Measurements from ENCODE around the gene SYT7. TPM values are rescaled to one million over a fixed set of nuclear protein-coding genes. Genes with fewer than 3 reads are reported as not detected.

Gene SYT7
- total RNA-seq, 2 experiments from 2014 or later: not detected

DNA sequence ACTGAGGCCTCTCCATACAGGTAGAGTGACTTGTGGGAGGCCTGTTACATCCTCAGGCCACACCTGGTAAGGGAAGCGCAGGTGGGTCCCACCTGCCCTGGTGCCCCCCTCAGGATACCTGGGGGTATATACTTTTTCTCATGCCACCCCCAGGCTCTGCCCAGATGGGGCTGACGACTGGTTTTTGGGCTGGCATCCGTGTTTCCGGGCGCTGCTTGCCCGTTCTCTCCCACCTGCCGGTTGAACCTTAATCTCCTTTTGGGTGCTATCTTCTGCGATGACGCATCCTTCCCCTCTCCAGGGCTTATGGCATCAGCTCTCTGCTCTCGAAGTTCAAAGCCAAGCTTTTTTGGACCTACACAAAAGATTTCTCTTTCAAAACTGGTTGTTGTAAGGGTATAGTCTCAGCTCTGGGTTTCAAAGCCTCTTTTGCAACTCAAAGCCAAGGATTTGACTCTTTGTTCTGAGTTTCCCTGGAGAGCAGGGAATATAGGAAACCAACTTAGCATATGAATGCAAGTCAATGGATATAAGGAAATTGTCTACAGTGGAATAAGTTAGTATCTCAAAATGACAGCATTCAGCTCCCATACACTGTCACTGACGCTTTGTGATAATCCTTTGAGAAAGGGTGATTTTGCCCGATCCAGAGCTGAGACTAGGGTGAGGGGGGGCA is 80.9 kb downstream of the SYT7 start:
- ChIA-PET POLR2A (no interaction called here), CTCF (interaction anchor here (0.7 to 1.7 kb wide), 2 partner anchors 17 to 22 kb away, joined by 3 to 11 read pairs; no protein-coding TSS in a partner anchor)
- intact Hi-C loops (cut with micrococcal nuclease): no loop called here
- Mint-ChIP-seq H3K9me3 (no peaks in the 10 kb centered on the region), H3K4me1 (ENCODE audit: low read depth) (no peaks in the 10 kb centered on the region), H3K36me3 (no peaks in the 10 kb centered on the region), H3K27ac (no peak overlapping the region), H3K4me3 (no peak overlapping the region), H3K27me3 (peaks cover 1% of the 10 kb centered on the region)
- no peak for DNase-seq

GRCh38 chr11:61498767-61499341 is 82.0 kb downstream of the SYT7 start:
- intact Hi-C loops (cut with micrococcal nuclease): no loop called here
- Mint-ChIP-seq H3K4me1 (ENCODE audit: low read depth) (no peaks in the 10 kb centered on the region), H3K9me3 (no peaks in the 10 kb centered on the region), H3K27ac (no peak overlapping the region), H3K27me3 (peaks cover 1% of the 10 kb centered on the region), H3K36me3 (no peaks in the 10 kb centered on the region), H3K4me3 (no peak overlapping the region)
- CTCF ChIA-PET: no interaction called here
- POLR2A ChIA-PET: no interaction called here
- DNase-seq: no peak

DNA sequence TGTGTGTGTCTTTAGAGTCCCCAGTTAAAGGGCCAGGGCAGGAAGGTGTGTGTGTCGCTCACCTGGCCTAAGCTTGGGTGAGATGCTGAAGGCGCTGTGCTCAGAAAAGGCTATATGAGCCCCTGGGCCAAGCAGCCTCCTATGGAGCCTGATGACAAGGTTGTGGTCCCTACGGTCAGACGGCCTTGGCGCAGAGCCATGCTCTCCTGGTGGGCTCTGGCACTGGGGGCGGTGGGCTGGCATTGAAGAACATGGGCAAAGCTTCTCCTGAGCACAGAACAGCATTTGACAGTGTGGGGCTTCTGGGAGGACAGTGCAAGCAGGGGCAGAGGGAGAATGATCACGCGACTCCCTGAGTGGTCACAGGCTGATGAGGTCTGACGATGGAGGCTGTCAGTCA is 83.0 kb downstream of the SYT7 start:
- intact Hi-C loops (cut with micrococcal nuclease): no loop called here
- no peak overlapping the region for H3K4me3 Mint-ChIP-seq
- no peak overlapping the region for H3K27ac Mint-ChIP-seq
- no peaks in the 10 kb centered on the region for H3K4me1 Mint-ChIP-seq (ENCODE audit: low read depth)
- H3K36me3 Mint-ChIP-seq: no peaks in the 10 kb centered on the region
- POLR2A ChIA-PET: no interaction called here
- H3K27me3 Mint-ChIP-seq: peaks cover 1% of the 10 kb centered on the region
- CTCF ChIA-PET: no interaction called here
- no peak for DNase-seq
- no peaks in the 10 kb centered on the region for H3K9me3 Mint-ChIP-seq

- CTCF ChIA-PET: no interaction called here
- H3K9me3 Mint-ChIP-seq: no peaks in the 10 kb centered on the region
- intact Hi-C loops (cut with micrococcal nuclease): no loop called here
- no peak for DNase-seq
- peaks cover 1% of the 10 kb centered on the region for H3K27me3 Mint-ChIP-seq
- H3K4me3 Mint-ChIP-seq: no peak overlapping the region
- H3K27ac Mint-ChIP-seq: no peak overlapping the region
- H3K36me3 Mint-ChIP-seq: no peaks in the 10 kb centered on the region
- no peaks in the 10 kb centered on the region for H3K4me1 Mint-ChIP-seq (ENCODE audit: low read depth)
- POLR2A ChIA-PET: no interaction called here
Measured at GRCh38 chr11:61497473-61497872, 83.4 kb downstream of the SYT7 start.

- no peaks in the 10 kb centered on the region for H3K9me3 Mint-ChIP-seq
- no peak for DNase-seq
- CTCF ChIA-PET: no interaction called here
- intact Hi-C loops (cut with micrococcal nuclease): no loop called here
- H3K4me1 Mint-ChIP-seq (ENCODE audit: low read depth): no peaks in the 10 kb centered on the region
- H3K36me3 Mint-ChIP-seq: no peaks in the 10 kb centered on the region
- H3K27me3 Mint-ChIP-seq: peaks cover 1% of the 10 kb centered on the region
- no peak overlapping the region for H3K4me3 Mint-ChIP-seq
- no peak overlapping the region for H3K27ac Mint-ChIP-seq
- POLR2A ChIA-PET: no interaction called here
Measured at GRCh38 chr11:61496602-61497400, 84.1 kb downstream of the SYT7 start.

GRCh38 chr11:61495801-61496601 is 84.9 kb downstream of the SYT7 start:
- Mint-ChIP-seq H3K36me3 (no peaks in the 10 kb centered on the region), H3K27me3 (no peaks in the 10 kb centered on the region), H3K4me1 (ENCODE audit: low read depth) (no peaks in the 10 kb centered on the region), H3K27ac (no peak overlapping the region), H3K4me3 (no peak overlapping the region), H3K9me3 (no peaks in the 10 kb centered on the region)
- intact Hi-C loops (cut with micrococcal nuclease): no loop called here
- no peak for DNase-seq
- POLR2A ChIA-PET: no interaction called here
- CTCF ChIA-PET: no interaction called here

DNA sequence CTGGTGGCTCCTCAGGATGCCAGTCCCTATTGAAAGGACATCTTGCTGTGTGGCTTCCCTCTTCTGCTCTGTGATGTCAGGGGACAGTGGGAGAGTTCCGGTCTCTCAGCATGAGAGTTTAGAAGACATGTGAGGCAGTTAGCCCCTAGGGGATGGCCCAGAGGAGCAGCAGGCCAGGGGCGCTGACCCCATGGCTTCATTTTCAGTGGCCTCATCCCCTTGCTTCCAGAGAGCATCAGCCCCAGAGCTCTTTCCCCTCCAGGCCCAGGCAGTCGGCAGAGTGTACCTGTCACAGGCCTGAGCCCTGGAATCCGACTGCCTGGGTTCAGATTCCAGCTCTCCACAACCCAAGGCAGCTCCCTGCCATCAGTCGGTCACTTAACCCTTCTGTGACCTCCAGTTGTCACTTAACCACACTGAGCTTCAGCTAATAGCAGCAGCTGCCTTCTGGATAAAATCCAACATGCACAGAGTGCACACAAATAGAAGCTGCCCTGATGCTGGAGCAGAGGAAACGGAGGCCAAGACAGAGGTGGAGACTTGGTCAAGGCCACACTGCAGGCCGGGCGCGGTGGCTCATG is 86.4 kb downstream of the SYT7 start:
- CTCF ChIA-PET: interaction anchor here (0.9 to 1.2 kb wide), 3 partner anchors 12 to 23 kb away, joined by 3 to 4 read pairs (median 4); no protein-coding TSS in a partner anchor
- POLR2A ChIA-PET: no interaction called here
- H3K4me1 Mint-ChIP-seq (ENCODE audit: low read depth): no peaks in the 10 kb centered on the region

DNA sequence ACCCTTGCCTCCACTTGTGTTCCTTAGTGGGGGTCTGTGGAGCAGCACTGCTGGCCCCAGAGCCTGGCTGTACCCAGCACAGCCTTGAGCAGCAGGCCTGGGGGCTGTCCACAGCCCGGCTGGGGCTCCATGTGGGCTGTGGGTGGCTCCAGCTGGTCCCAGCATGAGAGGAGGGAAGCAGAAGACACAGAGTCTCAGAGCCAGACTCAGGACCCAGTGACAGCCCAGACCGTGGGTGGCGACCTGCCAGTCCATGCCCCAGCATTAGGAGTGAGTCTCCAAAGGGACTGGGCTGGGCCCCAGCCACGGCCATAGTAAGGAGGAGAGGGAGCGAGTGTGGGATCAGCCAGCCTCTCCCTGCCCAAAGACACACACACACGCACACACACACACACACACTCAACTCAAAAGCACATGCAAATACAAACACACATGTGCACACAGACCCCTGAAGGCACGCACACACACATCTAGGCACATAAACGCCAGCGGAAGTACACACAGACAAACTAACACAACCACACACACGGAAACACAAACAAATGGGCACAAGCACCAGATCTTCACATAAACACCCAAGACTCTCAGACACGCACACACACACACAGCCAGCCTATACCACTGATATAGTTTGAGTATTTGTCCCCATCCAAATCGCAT is 89.0 kb downstream of the SYT7 start:
- Mint-ChIP-seq H3K9me3 (no peaks in the 10 kb centered on the region), H3K27me3 (no peaks in the 10 kb centered on the region), H3K4me1 (ENCODE audit: low read depth) (no peaks in the 10 kb centered on the region), H3K27ac (no peak overlapping the region), H3K4me3 (no peak overlapping the region), H3K36me3 (peaks cover 4% of the 10 kb centered on the region)
- CTCF ChIA-PET: no interaction called here
- POLR2A ChIA-PET: no interaction called here
- no peak for DNase-seq
- intact Hi-C loops (cut with micrococcal nuclease): no loop called here

More for the DNA sequence above, 86.4 kb downstream of the SYT7 start:
- no peak overlapping the region for H3K4me3 Mint-ChIP-seq
- H3K9me3 Mint-ChIP-seq: no peaks in the 10 kb centered on the region
- no peak for DNase-seq
- no peak overlapping the region for H3K27ac Mint-ChIP-seq
- intact Hi-C loops (cut with micrococcal nuclease): no loop called here
- no peaks in the 10 kb centered on the region for H3K36me3 Mint-ChIP-seq
- no peaks in the 10 kb centered on the region for H3K27me3 Mint-ChIP-seq

DNA sequence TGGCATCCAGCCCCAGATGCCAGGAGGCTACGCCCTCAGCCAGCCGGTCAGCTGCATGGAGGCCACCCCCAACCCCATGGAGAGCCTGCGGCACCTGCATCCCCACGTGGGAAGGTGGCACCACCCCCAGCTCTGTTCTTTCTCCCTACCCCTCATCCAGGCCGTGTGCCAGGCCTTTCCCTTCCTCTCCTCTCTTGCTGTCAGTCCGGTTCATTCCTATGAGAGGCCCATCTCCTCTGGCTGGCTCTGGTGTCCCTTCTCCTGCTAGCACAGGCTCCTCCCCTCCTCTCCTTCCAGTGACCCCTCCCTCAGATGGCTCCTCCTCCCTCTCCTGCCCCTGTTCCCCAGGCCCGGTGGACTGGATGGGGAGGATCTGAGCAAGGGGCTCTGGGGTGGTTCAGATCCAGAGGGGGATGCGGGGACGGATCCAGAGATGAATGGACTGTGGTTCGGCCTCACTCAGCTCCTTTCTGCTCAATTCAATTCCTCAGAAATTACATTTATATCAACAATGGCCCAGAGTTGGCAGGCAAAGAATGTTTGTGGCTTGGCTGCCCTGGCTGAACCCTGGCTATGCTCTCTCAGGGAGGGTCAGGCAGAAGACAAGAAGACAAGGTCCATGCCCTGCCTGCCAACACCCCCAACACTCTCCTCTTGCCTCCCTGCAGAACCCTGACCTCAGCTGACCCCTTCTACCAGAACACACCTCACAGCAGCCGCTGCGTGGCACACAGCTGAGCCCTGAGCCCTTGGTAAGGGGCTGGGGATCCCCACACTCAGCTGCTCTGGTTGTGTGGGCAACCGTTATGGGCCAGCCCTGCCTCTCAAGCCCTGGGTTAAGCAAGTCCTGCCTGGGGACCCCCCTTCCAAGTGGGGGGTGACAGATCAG is 90.8 kb downstream of the SYT7 start:
- intact Hi-C loops (cut with micrococcal nuclease): no loop called here

DNA sequence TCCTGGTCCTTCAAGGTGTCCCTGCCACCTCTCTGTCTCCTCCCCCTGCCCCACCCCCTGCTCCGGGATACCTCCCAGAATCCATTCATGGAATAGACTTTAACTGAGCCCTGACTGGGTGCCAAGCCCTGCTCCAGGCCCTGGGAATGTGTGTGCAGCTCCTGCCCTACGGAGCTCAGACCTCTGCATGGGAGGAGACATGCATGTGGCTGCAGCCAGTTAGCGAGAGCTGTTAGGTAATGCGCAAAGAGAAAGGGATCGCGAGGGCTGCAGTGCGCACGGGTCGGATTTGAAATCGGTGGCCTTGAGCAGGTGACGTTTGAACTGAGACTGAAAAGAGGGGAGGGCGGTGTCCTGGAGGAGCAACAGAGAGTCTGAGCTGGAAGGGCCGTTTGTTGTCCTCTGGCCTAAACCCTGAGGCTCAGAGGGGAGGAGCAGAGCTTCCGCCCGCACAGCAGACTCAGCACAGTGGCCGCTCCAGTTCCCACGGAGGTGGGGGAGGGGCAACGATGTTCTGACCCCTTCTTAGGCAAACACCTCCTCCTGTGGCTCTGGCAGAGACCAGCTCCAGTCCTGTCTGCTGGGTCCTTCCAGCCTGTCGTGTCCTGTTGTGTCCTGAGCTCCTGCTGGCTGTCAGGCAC is 92.1 kb downstream of the SYT7 start:
- DNase-seq: no peak
- no peaks in the 10 kb centered on the region for H3K9me3 Mint-ChIP-seq
- ChIA-PET CTCF (interaction anchor here (1.4 to 4.2 kb wide), 2 partner anchors 12 to 28 kb away, joined by 4 to 22 read pairs; no protein-coding TSS in a partner anchor), POLR2A (no interaction called here)
- H3K36me3 Mint-ChIP-seq: peaks cover 4% of the 10 kb centered on the region
- intact Hi-C loops (cut with micrococcal nuclease): no loop called here
- H3K4me1 Mint-ChIP-seq (ENCODE audit: low read depth): no peaks in the 10 kb centered on the region
- no peaks in the 10 kb centered on the region for H3K27me3 Mint-ChIP-seq
- no peak overlapping the region for H3K27ac Mint-ChIP-seq
- no peak overlapping the region for H3K4me3 Mint-ChIP-seq

More for the DNA sequence above, 90.8 kb downstream of the SYT7 start:
- no peak for DNase-seq
- POLR2A ChIA-PET: no interaction called here
- Mint-ChIP-seq H3K27me3 (no peaks in the 10 kb centered on the region), H3K36me3 (peaks cover 4% of the 10 kb centered on the region), H3K4me3 (no peak overlapping the region), H3K4me1 (ENCODE audit: low read depth) (no peaks in the 10 kb centered on the region), H3K9me3 (no peaks in the 10 kb centered on the region), H3K27ac (no peak overlapping the region)
- CTCF ChIA-PET: interaction anchor here (0.8 to 1.4 kb wide), 3 partner anchors 10 to 27 kb away, joined by 3 to 8 read pairs (median 4); no protein-coding TSS in a partner anchor

Measured in activated CD4-positive, alpha-beta memory T cell treated with anti-CD3 and anti-CD28 coated beads for 36 hours (primary cell).